SKM-1 (cell line): Measurements from ENCODE around the gene DUSP7.

Experiments
- DNase-seq: peaks from one replicate; lab custom pipeline; 2025; ENCODE audit not compliant: unreplicated experiment; lab: John Stamatoyannopoulos, UW

DUSP7 gene

DNA sequence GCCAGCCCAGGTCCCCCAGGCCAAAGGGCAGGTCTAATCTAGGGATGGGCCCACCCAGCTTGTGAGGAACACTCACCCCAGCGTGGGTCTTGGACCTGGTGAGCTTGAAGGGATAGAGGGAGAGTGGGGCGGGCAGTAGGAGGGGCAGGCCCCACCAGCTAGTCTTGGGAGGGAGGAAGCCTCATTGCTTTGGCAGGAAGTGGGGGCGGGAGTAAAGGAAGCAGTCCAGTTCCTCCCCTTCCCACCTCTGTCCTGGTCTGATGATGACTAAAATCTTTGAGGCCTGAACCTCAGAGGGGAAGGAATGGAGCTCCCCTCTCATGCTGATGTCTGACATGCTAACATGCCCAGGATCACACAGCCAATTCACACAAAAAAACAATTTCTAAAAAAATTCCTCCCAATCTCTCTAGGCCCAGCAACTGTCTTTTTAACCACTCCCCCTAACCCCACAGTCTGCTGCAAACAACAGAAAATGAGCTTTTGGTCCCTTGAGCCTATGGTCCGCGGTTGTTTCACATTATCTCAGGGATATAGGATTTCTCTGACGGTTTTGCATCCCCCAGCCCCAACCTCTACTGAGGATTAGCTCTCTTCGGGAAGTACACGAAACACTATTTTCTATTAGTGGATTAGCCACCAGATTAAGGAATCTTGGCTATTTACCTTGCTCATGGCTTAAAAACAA, 30.7 kb upstream of the DUSP7 start:
- DNase-seq = peak; percentile 47

DNA sequence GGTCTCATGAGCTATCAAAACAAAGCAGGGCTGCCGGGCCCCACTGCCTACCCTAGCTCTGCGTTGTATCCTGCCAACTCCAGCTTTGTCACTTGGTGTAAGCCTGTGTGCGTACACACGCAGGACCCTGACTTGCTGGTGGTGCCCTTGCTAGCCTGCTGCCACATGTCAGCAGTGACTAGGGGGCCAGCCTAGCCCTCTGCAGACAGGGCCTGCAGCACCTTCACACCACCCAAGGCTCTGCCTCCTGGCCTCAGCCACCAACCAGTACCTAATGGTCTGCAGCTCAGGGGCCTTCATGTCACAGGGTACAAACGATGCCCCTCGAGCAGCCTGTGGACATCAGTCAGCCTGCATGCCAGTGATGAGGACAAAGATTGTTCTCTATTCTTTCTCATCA, 30.1 kb upstream of the DUSP7 start:
- DNase-seq = no peak

DNA sequence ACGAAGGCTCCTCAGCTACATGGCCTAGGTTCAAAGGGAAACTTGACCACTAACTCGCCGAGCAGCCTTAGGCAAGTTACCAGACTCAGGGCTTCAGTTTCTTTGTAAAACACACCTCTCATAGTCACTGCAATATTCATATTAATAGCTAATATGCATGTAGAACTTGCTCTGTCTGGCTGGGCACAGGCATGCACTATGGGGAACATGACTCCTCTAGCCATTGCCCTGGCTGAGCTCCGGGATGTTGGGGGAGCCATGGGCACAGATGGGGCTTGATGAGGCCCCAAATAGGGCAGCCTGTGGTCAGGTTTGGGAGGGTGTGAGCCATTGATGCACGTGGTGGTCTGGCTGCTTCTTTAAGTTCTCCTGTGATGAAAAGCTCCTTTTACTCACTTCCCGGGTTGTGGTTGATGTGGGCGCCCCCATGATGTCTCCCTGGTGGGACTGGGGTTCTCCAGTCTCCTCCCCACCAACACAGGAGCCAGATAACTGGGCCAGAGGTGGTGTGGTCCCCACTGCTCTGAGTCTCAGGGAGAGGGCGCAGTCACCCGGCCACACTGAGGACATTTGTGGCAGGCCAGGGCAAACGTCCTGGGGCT, 29.4 kb upstream of the DUSP7 start:
- no peak for DNase-seq

DNA sequence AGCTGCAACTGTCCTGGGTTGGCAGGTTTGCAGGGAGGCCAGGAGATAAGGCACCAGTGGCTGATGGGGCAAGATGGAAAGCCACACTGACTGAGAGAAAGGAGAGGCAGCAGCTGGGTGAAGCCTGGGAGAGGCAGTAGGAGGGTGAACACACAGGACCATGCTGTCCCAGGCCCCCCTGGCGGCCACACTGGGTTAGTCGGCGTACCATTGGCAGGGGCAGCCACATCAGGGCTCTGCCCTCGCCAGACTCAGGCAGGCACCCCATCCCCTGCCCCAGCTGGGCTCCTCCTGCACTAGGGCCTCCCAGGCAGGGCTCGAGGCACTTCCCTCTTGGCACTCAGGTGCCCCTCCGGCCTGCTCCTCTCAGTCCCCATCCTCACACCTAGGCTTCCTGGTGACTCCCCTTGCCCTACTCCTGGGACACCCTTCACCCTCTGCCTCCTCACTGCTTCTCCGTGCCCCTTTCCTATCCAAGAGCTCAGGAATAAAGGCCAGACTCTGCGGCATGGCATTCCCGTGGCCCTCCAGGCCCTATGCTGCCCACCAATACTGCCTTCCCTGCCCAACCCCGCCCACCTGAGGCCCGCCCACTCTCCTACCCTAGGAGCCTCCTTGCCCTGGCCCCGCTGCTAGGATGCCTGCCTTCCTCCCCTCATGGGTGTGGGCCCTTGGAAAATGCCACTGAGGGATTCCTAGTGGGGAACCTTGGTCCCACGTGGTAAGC, 28.7 kb upstream of the DUSP7 start:
- no peak for DNase-seq

DNA sequence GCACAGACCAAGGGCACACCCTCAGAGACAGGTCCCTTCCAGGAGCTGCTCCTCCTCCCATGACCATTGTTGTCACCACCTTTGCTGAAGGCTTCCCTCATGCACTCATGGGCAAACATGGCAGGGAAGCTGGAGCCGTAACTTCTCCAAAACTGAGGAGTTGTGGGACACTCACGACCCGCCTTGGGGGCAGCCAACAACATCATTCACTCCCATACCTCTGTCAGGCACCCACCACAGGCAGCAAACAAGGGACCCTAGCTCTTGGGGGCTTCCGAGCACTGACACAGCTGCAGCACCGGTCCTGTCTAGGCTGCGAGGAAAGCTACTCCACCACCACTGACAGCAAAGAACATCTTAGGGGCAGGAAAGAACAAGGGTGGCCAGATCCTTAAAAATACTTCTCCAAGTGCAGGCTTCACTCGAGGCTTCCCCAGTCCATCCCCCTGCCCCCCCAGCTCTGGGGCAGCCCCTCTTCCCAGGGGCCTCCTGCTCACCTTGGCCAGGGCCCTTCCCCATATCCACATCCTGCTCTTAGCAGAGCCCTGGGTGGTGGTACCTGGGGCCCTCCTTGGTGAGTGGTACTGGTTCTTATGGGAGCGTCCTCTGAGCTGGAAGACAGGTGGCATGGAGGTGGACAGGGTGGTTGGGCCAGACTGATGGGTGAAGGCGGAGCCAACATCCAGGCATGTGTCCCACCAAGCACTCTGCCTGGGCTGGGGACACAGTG, 28.0 kb upstream of the DUSP7 start:
- no peak for DNase-seq

DNA sequence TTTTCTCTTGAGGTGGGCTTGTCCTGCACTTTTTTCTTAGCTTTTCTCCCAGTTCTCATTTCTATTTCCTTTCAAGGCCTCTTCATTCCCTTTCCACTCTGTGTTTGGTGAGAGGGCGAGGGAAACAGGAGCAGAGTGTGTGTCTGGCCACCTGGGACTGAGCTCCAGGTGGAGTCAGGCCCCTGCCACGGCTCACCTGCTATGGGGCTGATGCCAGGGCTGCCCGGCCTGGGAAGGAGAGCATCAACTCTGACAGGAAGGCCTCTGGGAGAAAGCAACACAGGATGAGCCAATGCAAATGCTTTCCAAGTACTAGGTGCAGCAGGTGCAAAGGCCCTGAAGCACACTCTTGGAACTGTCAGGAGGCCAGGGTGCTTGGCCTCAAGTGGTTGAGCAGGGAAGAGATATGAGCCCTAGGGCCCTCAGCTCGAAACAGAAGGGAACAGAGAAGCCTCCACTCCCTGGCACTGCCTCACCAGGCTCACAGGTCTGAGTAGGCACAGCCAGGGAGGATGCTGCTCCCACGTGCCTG, 27.3 kb upstream of the DUSP7 start:
- DNase-seq = no peak

DNA sequence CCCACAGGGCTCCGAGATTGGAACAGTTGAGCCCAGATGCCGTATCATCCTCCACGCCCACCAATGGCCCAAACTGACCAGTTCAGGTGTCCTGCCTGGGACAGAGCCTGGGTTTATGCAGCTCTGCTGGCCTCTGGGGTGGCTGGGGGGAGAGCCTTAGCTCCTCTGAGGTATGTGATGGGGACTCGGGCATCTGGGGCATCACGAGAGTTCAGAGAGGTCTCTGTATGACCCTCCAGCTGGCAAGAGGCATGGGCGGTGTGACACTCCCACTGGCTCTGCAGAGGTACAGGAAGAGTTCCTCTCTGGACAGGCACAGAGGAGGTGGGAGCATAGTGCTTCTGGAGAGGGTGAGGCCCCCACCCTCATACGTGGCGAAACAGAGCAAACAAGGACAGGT, 26.6 kb upstream of the DUSP7 start:
- DNase-seq = no peak

DNA sequence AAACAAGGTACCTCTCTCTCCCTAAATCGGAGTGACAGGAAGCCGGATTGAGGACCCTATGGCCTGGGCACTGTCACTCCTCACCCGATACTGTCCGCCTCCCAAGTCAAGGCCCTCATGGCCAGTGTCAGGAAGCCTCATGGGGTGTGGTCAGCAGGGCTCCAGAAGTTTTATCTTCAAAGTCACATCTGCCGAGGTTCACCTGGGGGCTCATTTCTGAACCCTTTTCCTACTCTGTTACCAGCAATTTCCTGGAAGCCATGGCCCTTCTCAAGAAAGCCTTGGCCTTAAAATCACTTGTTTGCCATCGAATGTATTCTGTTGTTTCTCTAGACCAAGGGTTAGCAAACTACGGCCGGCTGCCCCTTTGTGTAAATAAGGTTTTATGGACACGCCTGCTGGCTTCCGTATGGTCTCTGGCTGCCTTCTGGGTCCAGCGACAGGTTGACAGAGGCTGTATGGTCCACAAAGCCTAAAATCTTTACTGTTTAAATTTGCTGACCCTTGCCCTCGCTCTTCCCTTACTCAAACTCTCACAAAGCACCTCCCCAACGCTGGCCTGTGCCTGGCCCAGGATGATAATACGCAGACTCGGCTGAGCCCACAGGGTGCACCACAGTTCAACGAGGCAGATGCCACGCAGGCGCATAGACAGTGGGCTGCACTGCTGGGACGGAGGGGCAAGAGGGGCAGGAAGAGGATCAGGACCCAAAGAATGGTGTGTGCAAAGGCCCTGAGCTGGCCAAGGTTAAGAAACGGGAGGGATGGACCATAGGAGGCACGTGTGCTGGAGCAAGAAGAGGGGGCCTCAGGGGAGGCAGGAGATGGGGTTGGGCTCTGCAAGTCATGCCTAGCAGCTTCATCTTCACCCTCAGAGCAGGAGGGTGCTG, 24.7 kb upstream of the DUSP7 start:
- no peak for DNase-seq

DNA sequence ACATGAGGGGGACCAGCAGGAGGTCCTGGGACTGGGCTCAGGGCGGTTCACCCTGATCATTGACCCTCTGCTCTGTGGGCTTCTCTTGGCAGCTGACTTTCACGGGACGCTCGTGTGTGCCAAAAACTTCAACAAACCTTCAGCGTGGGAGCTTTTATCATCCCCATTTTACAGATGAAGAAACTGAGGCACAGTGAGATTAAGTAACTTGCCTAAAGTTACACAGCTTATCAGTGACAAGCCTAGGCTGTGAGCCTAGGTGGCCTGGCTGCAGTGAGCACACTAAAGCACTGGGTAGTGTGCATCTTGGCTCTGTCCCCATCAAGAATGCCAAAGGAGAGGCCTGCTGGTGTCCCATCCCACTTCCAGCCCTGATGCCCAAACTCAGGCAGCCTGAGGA, 23.6 kb upstream of the DUSP7 start:
- DNase-seq = no peak

DNA sequence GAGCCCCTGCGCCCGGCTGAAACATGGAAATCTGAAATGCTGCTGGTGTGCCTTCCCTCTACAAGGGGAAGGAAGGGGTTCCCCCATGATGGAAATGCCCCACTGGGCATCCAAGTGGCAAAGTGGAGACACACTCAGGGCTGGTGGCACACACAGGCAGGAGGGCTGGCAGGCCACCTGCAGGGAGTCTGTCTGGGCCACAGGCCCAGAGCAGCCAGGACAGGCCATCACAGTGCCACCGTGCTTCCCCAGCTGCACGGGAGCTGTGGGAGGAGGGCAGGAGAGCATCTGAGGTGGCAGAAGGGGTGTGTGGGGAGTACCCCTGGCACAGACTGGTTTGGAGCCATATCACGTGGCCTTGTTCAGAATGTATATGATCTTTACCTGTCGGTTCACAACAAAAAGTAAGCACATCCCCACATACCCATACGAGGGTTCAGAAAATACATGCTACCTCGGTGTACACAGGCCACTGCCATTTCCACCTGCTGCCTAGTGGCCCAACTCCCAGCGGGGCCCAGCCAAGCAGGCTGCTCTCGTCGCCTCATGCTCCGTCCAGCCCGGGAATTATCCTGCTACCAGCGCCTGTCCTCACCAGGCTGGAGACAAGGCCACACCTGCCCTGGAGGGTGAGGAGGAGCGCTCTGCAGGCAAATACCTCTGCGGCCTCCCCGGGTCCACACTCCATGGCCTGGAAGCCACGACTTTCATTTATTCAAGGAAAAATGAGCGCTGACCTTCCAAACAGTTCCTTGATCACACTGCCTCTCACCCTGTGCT, 22.6 kb upstream of the DUSP7 start:
- no peak for DNase-seq

DNA sequence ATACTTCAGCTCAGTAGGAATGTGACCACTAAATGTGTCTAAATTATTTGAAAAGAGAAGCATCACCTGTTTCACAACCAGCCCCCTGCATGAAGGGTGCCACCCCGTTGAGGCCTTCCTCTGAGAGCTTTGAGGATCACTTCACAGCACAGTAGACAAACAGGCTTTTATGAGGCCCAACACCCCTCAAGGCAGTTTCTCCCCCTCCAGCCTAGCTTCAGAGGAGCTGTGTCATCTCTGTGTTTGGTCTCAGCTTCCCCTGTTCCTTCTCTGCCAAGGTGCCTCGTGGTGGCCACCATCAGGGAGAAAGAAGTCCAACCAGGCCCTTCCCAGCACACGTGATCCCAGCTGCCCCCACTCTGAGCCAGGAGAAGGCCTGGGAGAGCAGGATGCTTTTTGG, 21.6 kb upstream of the DUSP7 start:
- no peak for DNase-seq

DNA sequence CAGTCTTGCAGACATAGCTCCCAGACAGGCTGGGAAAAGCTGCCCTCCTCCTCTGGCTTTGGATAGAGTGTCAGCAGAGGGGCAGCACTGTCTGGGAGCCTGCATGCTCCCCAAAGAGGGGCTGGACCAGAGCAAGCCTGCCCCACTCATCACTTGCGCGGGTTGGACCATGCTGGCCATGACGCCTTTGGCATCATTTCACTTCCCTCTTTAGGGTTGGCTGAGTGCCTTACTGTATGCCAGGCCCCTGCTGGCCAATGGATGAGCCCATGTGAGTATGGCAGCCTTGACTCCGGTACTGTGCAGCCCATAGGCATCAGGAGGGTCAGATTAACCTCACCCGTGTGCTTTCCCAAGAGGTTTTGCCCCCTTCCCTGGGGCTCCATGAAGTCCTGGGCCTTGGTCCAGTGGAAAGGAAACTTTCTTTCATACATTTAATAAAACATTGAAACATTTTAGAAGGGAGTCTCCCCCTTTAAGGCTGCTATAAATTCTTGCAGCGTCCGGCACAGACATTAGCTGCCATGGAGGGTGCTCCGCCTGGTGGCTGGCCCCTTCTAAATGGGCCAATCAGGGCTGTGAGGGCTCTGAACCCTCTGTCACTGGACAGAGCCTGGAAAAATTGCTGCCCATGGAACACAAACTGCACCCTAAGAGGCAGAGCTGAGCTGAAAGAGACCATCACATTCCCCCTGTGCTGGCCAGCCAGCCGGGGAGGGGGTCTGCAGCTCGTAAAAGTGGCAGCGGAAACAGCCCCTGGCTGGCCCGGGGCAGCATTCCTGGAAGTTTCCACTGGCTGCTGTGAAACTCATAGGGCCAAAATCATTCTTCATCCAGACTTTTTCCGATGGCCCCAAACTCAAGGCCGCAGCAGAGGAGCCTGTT, 20.8 kb upstream of the DUSP7 start:
- DNase-seq = no peak

DNA sequence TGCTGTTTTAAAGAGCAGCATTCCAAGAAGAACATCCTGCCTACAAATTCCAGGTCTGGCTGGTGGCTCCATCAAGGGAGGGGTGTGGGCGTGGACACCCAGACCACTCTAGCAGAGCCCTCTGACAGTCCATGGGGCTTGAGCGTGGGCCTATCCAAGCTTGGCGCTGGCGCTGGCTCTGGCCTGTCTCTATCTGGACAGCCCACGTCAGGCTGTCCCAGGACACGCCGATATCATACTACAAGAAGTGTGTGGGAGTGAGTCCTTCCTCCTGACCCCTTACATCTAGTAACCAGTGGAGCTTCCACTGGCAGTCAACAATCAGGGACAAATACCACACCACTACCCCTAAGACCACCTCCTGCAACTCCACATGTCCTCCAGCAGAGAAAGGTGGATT, 17.1 kb upstream of the DUSP7 start:
- DNase-seq = no peak

DNA sequence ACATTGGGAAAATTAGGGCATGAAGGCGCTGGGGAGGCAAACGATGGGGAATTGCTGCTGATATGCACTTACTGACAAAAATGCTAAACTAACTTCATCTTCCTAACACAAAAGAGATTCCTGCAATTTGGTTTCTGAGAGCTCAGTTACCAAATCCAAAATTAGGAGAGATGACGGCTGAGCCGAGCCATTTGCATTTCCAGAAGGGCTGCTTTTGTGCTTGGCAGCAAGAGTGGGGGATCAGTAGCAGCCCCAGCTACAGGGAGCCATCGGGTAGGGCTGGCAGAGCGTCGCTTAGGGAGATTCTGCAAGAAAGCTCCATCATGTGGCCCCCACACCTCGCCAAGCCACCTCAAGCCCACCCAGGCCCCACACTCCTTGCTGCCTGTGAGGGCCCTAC, 16.1 kb upstream of the DUSP7 start:
- no peak for DNase-seq

DNA sequence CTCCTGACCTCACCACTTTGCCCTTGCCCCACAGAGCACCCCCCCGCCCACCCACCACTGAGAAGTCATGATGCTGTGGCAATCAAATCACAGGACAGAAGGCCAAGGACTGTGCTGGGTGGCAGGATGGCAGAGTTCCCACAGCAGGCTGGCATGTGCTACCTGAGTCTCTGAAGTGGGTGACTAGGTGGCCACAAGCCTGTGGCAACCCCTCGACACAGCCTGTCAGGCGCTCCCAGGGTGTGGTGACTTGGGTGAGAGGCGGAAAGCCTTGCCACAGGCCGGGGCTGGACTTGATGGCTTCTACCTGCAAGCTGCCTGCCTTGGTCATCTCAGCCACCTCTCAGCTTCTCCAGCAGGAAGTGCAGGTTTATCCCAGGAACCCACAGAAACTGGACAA, 15.6 kb upstream of the DUSP7 start:
- DNase-seq = no peak

DNA sequence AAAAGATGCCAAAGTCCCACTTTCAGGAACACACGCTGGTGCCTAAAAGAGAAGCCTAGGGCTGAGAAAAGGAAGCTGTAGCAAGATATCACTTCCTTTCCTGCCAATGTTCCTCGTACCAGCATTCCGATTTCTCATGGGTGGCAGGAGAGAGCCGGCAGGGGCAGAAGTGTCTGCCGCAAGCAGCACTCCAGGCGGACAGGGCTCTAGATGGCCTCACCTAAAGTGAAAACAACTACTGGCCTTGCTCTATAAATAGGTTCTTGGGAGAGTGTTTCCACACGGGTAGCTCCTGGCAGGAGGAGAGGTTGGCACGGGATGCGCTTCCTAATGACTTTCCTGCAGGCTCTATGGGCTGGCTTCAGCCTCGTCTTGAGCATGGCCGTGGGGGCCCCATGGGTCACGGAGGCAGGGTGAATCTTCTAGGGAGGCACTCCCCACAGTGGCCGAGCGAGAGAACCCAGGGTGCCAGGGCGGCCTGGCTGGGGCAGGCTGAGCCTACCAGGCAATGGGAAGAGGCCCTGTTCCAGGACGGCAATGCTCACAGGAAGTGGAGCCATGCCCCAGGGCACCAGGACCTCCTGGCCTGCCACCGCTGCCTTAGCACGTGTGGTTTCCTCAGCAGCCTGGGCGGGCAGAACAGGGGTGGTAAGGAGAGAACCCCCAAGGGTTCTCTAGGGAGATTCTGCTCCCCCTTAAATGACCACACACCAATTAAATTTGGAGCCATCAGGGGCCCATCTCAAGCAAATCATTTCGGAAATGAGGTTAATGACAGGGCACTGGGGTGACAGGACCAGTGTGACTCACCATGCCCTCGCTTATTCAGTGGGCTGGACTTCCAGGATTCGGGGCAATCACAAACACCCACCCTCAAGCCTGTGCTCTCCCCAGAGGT, 14.6 kb upstream of the DUSP7 start:
- no peak for DNase-seq

DNA sequence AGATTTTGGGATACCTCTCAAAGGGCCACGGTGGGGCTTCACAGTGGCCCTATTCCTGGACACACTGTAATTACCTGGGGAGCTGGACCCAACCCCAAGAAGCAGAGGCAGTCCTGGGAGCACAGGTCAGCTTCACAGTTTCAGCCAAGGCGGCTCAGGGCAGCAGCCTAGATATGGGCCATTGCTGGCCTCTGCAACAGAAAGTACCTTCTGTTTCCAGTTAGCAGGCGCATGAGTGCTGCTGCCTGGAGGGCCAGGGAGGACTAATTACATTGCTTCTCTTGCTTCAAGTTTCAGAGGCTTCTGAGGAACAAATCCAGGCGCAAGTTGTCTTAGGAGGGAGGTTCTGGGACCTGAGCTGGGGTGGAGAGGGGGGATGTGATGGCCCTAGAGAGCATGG, 13.5 kb upstream of the DUSP7 start:
- DNase-seq = no peak

DNA sequence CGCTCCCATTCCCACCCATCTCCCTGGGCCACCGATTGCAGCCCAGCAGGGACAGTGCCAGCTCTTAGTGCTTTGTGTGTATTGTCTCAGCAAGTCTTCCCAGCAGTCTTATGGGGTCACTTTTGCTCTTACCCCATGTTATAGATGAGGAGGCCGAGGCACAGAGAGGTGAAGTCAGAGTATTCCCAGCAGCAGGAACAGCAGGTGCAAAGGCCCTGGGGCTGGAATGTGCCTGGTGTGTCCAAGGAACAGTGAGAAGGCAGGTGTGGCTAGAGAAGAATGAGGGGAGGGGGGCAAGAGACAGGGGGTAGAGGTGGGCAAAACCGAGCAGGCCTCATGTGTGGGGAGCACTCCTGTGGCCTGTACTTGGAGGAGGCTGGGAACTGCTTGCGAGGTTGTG, 12.8 kb upstream of the DUSP7 start:
- DNase-seq = no peak
